Measurements from ENCODE around the gene CD300LF.

Gene CD300LF

GRCh38 chr17:74732042-74732867 is 19.5 kb upstream of the CD300LF start:
- DNase-seq (ENCODE audit: extremely low spot score, insufficient read length, low read depth) (no peak), FAIRE-seq (no peak)

- DNase-seq (ENCODE audit: extremely low spot score, insufficient read length, low read depth), result no peak
- FAIRE-seq, result no peak
Measured at GRCh38 chr17:74731347-74731605, 18.6 kb upstream of the CD300LF start.

- no peak for DNase-seq (ENCODE audit: extremely low spot score, insufficient read length, low read depth)
- FAIRE-seq, result peak; percentile 67
Measured at GRCh38 chr17:74730491-74731346, 18.0 kb upstream of the CD300LF start.

- DNase-seq (ENCODE audit: extremely low spot score, insufficient read length, low read depth) (no peak), FAIRE-seq (no peak)
Measured at GRCh38 chr17:74729866-74730265, 17.1 kb upstream of the CD300LF start.

- DNase-seq (ENCODE audit: extremely low spot score, insufficient read length, low read depth), result no peak
- no peak for FAIRE-seq
Measured at GRCh38 chr17:74729368-74729767, 16.6 kb upstream of the CD300LF start.

- peak; percentile 26 for FAIRE-seq
- DNase-seq (ENCODE audit: extremely low spot score, insufficient read length, low read depth), result no peak
Measured at GRCh38 chr17:74728702-74729075, 16.0 kb upstream of the CD300LF start.

GRCh38 chr17:74728033-74728701 is 15.4 kb upstream of the CD300LF start:
- FAIRE-seq, result no peak
- DNase-seq (ENCODE audit: extremely low spot score, insufficient read length, low read depth), result no peak

GRCh38 chr17:74725111-74725510 is 12.4 kb upstream of the CD300LF start:
- DNase-seq (ENCODE audit: extremely low spot score, insufficient read length, low read depth) (no peak), FAIRE-seq (no peak)

GRCh38 chr17:74723891-74724290 is 11.2 kb upstream of the CD300LF start:
- DNase-seq (ENCODE audit: extremely low spot score, insufficient read length, low read depth) (no peak), FAIRE-seq (no peak)

GRCh38 chr17:74722782-74723181 is 10.1 kb upstream of the CD300LF start:
- FAIRE-seq (no peak), DNase-seq (ENCODE audit: extremely low spot score, insufficient read length, low read depth) (no peak)

GRCh38 chr17:74720506-74720905 is 7.8 kb upstream of the CD300LF start:
- FAIRE-seq (no peak), DNase-seq (ENCODE audit: extremely low spot score, insufficient read length, low read depth) (no peak)

- FAIRE-seq, result no peak
- DNase-seq (ENCODE audit: extremely low spot score, insufficient read length, low read depth), result no peak
Measured at GRCh38 chr17:74715144-74715543, 2.4 kb upstream of the CD300LF start.

GRCh38 chr17:74713171-74713755 is 540 bp upstream of the CD300LF start:
- FAIRE-seq (no peak), DNase-seq (ENCODE audit: extremely low spot score, insufficient read length, low read depth) (no peak)

GRCh38 chr17:74712301-74712700 is 422 bp downstream of the CD300LF start:
- FAIRE-seq (no peak), DNase-seq (ENCODE audit: extremely low spot score, insufficient read length, low read depth) (no peak)

- DNase-seq (ENCODE audit: extremely low spot score, insufficient read length, low read depth) (no peak), FAIRE-seq (no peak)
Measured at GRCh38 chr17:74711058-74711824, 1.5 kb downstream of the CD300LF start.

GRCh38 chr17:74704544-74704943 is 8.2 kb downstream of the CD300LF start:
- no peak for FAIRE-seq
- DNase-seq (ENCODE audit: extremely low spot score, insufficient read length, low read depth), result no peak

GRCh38 chr17:74703311-74703710 is 9.4 kb downstream of the CD300LF start:
- DNase-seq (ENCODE audit: extremely low spot score, insufficient read length, low read depth), result no peak
- FAIRE-seq, result no peak

- no peak for FAIRE-seq
- no peak for DNase-seq (ENCODE audit: extremely low spot score, insufficient read length, low read depth)
Measured at GRCh38 chr17:74702116-74702871, 10.4 kb downstream of the CD300LF start.

GRCh38 chr17:74699236-74699635 is 13.5 kb downstream of the CD300LF start:
- DNase-seq (ENCODE audit: extremely low spot score, insufficient read length, low read depth) (no peak), FAIRE-seq (no peak)

Data from GM18507 (cell line).